CD4-positive, alpha-beta T cell (primary cell): ENCODE measurements around the gene BRF1. TPM values are rescaled to one million over a fixed set of nuclear protein-coding genes. Genes with fewer than 3 reads are reported as not detected.

Source experiments
- ATAC-seq: fragments of 200-7000 bp; cut with Tn5 transposase; one replicate; pipeline ENCODE4 v1.10.0; 2022; ENCODE audit warnings: mild to moderate bottlenecking; ENCODE audit not compliant: poor library complexity
- CTCF ChIA-PET: fragments of 350-600 bp; sonication (Branson Sonifier 250); formaldehyde crosslinking; loops from one replicate; lab custom pipeline; 2021; ENCODE audit warnings: antibody characterized with exemption, inconsistent platforms; lab: Charles Lee
- POLR2A ChIA-PET: fragments of 350-600 bp; sonication (Branson Sonifier 250); formaldehyde crosslinking; loops from one replicate; lab custom pipeline; 2021; ENCODE audit warnings: antibody characterized with exemption, inconsistent platforms; lab: Charles Lee
- DNase-seq, 14 experiments: peaks; one replicate each; pipeline ENCODE4 v3.0.0-alpha.2; 2013 to 2020; ENCODE audit warnings: mixed read lengths in 2 of 14
- H3K27ac ChIP-seq, 2 donors: one replicate each; pipeline versions ENCODE4 v1.5.1 to v1.7.0; 2013; ENCODE audit warnings: low read length in 2 of 2, low read depth in 1 of 2, mild to moderate bottlenecking in 1 of 2
- H3K27me3 ChIP-seq, 2 experiments: 1 replicate in 1 of 2; 2 replicates in 1 of 2; pipeline versions ENCODE4 v1.6.1 to v1.7.0; 2013; ENCODE audit warnings: low read length in 2 of 2, control low read depth in 1 of 2, mild to moderate bottlenecking in 1 of 2, moderate library complexity in 1 of 2; ENCODE audit not compliant: insufficient read depth in 2 of 2, control insufficient read depth in 1 of 2
- H3K36me3 ChIP-seq: one replicate; pipeline ENCODE4 v1.6.1; 2013; ENCODE audit warnings: low read length, control low read depth; ENCODE audit not compliant: insufficient read depth
- H3K4me1 ChIP-seq: one replicate; pipeline ENCODE4 v1.6.1; 2013; ENCODE audit warnings: low read length, control low read depth; ENCODE audit not compliant: insufficient read depth
- H3K4me3 ChIP-seq: one replicate; pipeline ENCODE4 v1.5.1; 2013; ENCODE audit warnings: mild to moderate bottlenecking, low read length, moderate library complexity
- H3K9me3 ChIP-seq, 2 experiments: 1 replicate in 1 of 2; 2 replicates in 1 of 2; pipeline versions ENCODE4 v1.6.1 to v1.7.0; 2013; ENCODE audit warnings: low read length in 2 of 2, mild to moderate bottlenecking in 2 of 2, control low read depth in 1 of 2, moderate library complexity in 1 of 2; ENCODE audit not compliant: control insufficient read depth in 1 of 2, insufficient read depth in 1 of 2
- H3K27ac Mint-ChIP-seq: one replicate; pipeline ENCODE4 v1.8.0; 2020; ENCODE audit warnings: mixed read lengths
- H3K27me3 Mint-ChIP-seq: one replicate; pipeline ENCODE4 v1.8.0; 2021; ENCODE audit warnings: mixed read lengths
- H3K36me3 Mint-ChIP-seq: one replicate; pipeline ENCODE4 v1.8.0; 2021; ENCODE audit warnings: low read depth, mixed read lengths
- H3K4me1 Mint-ChIP-seq: one replicate; pipeline ENCODE4 v1.8.0; 2021; ENCODE audit warnings: low read depth, mixed read lengths
- H3K4me3 Mint-ChIP-seq: one replicate; pipeline ENCODE4 v1.8.0; 2020; ENCODE audit warnings: mild to moderate bottlenecking, mixed read lengths
- H3K9me3 Mint-ChIP-seq: one replicate; pipeline ENCODE4 v1.8.0; 2020; ENCODE audit warnings: mixed read lengths
- CTCF ChIP-seq: fragments of 200-600 bp; IDR thresholded peaks from one replicate; pipeline ENCODE4 v1.8.0; 2022; ENCODE audit warnings: antibody characterized with exemption, mild to moderate bottlenecking
- intact Hi-C, 2 experiments: fragments of 100-400 bp; cut with DNase I in 1 of 2; cut with micrococcal nuclease in 1 of 2; formaldehyde crosslinking; loops; one replicate each; pipeline versions ENCODE4 v1.15.1 to v1.9.0; 2023 to 2025; cut with DNase I, micrococcal nuclease
- total RNA-seq, 174 experiments: library from RNA in 2 of 174; stranded (reverse) in 2 of 174; gene quantifications; one replicate each; pipeline ENCODE4 v1.2.3 and lab custom pipeline; 2021 to 2026

BRF1 gene
- total RNA-seq, 2 experiments from 2014 or later: 77.4 to 77.7 TPM

GRCh38 chr14:105198588-105198987, 102.2 kb downstream of the BRF1 start:
- Mint-ChIP-seq H3K4me1 (peaks cover 28% of the 10 kb centered on the region), H3K27ac (no peak overlapping the region), H3K27me3 (peaks cover 61% of the 10 kb centered on the region), H3K9me3 (no peaks in the 10 kb centered on the region), H3K4me3 (no peak overlapping the region), H3K36me3 (no peaks in the 10 kb centered on the region)
- ATAC-seq (no peak), DNase-seq (no peak)
- peaks cover 0 to 20% of the 10 kb centered on the region in 2 experiments for H3K9me3 ChIP-seq
- peaks cover 65% of the 10 kb centered on the region for H3K4me1 ChIP-seq
- H3K27me3 ChIP-seq: peaks cover 52 to 62% of the 10 kb centered on the region in 2 experiments
- H3K36me3 ChIP-seq: no peaks in the 10 kb centered on the region
- ChIA-PET CTCF (no interaction called here), POLR2A (no interaction called here)
- H3K27ac ChIP-seq: no peak overlapping the region
- intact Hi-C loops: no loop called here
- no peak overlapping the region for H3K4me3 ChIP-seq
- no peak for TF ChIP-seq CTCF

GRCh38 chr14:105197211-105197641, 103.6 kb downstream of the BRF1 start:
- DNase-seq (peak in 2 of 14 experiments; percentile 62 to 64), ATAC-seq (peak; percentile 25)
- Histone ChIP-seq H3K9me3 (peaks cover 0 to 20% of the 10 kb centered on the region in 2 experiments), H3K4me3 (no peak overlapping the region), H3K36me3 (no peaks in the 10 kb centered on the region), H3K4me1 (peaks cover 63% of the 10 kb centered on the region), H3K27me3 (peaks cover 52 to 62% of the 10 kb centered on the region in 2 experiments), H3K27ac (no peak overlapping the region)
- Mint-ChIP-seq H3K9me3 (no peaks in the 10 kb centered on the region), H3K27me3 (peaks cover 61% of the 10 kb centered on the region), H3K4me1 (peaks cover 36% of the 10 kb centered on the region), H3K27ac (no peak overlapping the region), H3K4me3 (no peak overlapping the region), H3K36me3 (no peaks in the 10 kb centered on the region)
- CTCF ChIA-PET: no interaction called here
- POLR2A ChIA-PET: no interaction called here
- intact Hi-C loops: no loop called here
- no peak for TF ChIP-seq CTCF

- no peaks in the 10 kb centered on the region for H3K36me3 Mint-ChIP-seq
- Histone ChIP-seq H3K36me3 (no peaks in the 10 kb centered on the region), H3K27me3 (peaks cover 49 to 62% of the 10 kb centered on the region in 2 experiments), H3K9me3 (peaks cover 0 to 20% of the 10 kb centered on the region in 2 experiments), H3K4me3 (no peak overlapping the region), H3K27ac (no peak overlapping the region), H3K4me1 (peaks cover 55% of the 10 kb centered on the region)
- POLR2A ChIA-PET: no interaction called here
- peaks cover 30% of the 10 kb centered on the region for H3K4me1 Mint-ChIP-seq
- intact Hi-C loops: no loop called here
- DNase-seq (no peak), ATAC-seq (no peak)
- no peak overlapping the region for H3K27ac Mint-ChIP-seq
- no peaks in the 10 kb centered on the region for H3K9me3 Mint-ChIP-seq
- H3K27me3 Mint-ChIP-seq: peaks cover 56% of the 10 kb centered on the region
- no peak overlapping the region for H3K4me3 Mint-ChIP-seq
- CTCF ChIA-PET: interaction anchor here (1.1 to 1.3 kb wide), 2 partner anchors 106 to 151 kb away, joined by 3 to 4 read pairs; no protein-coding TSS in a partner anchor
- no peak for TF ChIP-seq CTCF
Observed at GRCh38 chr14:105196265-105196960, 104.4 kb downstream of the BRF1 start.
